Erythroblast (primary cell): ENCODE data around the gene CUEDC2.

Experiments
- GATA1 ChIP-seq: IDR thresholded peaks from 2 replicates; pipeline ENCODE4 v1.6.1; 2011; ENCODE audit warnings: low read depth, mild to moderate bottlenecking, control low read depth, low read length, moderate library complexity
- POLR2A ChIP-seq: IDR thresholded peaks from 2 replicates; pipeline ENCODE4 v1.6.1; 2011; ENCODE audit warnings: mild to moderate bottlenecking, low read length

DNA sequence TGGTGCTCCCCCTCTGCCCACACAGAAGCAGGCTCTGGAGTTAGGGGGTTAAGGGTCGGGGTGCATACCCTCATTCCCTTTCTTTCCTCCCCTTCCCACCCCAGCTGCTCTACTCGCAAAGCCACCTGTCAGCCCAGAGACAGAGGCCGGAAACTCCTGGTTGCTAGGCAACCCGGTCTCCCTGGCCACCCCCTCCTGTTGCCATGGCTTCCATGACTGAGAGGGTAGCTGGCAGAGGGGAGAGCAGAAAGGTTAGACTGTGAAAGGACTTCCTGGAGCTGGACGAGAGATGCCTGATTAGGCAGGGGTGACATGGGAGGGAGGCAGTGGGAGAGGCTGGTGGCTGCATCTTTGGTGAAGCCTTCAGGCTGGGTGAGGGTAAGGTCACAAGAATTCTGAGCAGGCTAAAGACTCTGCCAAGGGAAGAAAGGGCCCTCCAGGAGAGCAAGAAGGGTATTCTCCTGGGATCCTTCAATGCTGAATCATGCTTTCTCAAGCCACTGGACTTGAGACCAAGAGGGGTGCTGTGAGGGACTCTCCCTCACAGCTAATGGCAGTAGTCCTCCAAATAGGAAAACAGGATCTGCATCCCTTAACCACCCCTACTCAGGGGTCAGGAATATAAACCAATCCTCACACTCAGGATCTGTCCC is 19.2 kb downstream of the CUEDC2 start:
- TF ChIP-seq POLR2A = no peak
- no peak for TF ChIP-seq GATA1
